ENCODE data around the gene LMLN.
"Not testable (repeated sequence)": the region's sequence is repeated elsewhere in the genome, so short reads cannot be mapped to it uniquely, and the experiment has no call there.

GRCh38 chr3:198053462-198053861 lies 93.4 kb downstream of the LMLN start:
- TF ChIP-seq CSDC2 (CRISPR knock-in tag; IDR thresholded peaks at IDR 0.05); TCF4 (CRISPR knock-in tag; IDR thresholded peaks at IDR 0.05; ENCODE audit: borderline replicate concordance); RARB (CRISPR knock-in tag; IDR thresholded peaks at IDR 0.05); ZNF70 (CRISPR knock-in tag; IDR thresholded peaks at IDR 0.05); PATZ1 (CRISPR knock-in tag; IDR thresholded peaks at IDR 0.05; ENCODE audit: borderline replicate concordance); POU6F1 (CRISPR knock-in tag; IDR thresholded peaks at IDR 0.05; ENCODE audit: borderline replicate concordance, low read depth); ISL1 (CRISPR knock-in tag; IDR thresholded peaks at IDR 0.05); ZFP3 (CRISPR knock-in tag; IDR thresholded peaks at IDR 0.05); PPARA (CRISPR knock-in tag; IDR thresholded peaks at IDR 0.05; ENCODE audit: borderline replicate concordance); ZNF565 (CRISPR knock-in tag; conservative IDR thresholded peaks at IDR 0.05; ENCODE audit: low read depth); ZNF8 (CRISPR knock-in tag; IDR thresholded peaks at IDR 0.05); ZFP30 (CRISPR knock-in tag; IDR thresholded peaks at IDR 0.05); TOX (CRISPR knock-in tag; IDR thresholded peaks at IDR 0.05; ENCODE audit: borderline replicate concordance): not testable (repeated sequence)
